Breast epithelium (tissue), 4 donors: ENCODE results near the gene SERINC2. TPM values are rescaled to one million over a fixed set of nuclear protein-coding genes. Genes with fewer than 3 reads are reported as not detected.

ENCODE experiments used
- DNase-seq, 2 donors: peaks; one replicate each; pipeline ENCODE4 v3.0.0-alpha.2; 2019; ENCODE audit warnings: low spot score in 2 of 2
- H3K27ac ChIP-seq, 2 donors: fragments of 200-600 bp; sonication (generic) in 1 of 2; one replicate each; pipeline ENCODE4 v1.5.1; 2016 to 2019; ENCODE audit warnings: mild to moderate bottlenecking in 1 of 2
- H3K27me3 ChIP-seq, 2 donors: fragments of 200-600 bp; sonication (generic) in 1 of 2; one replicate each; pipeline versions ENCODE4 v1.5.1 to v1.6.0; 2017 to 2019; ENCODE audit warnings: control low read depth in 1 of 2, mild to moderate bottlenecking in 1 of 2
- H3K36me3 ChIP-seq: fragments of 200-600 bp; one replicate; pipeline ENCODE4 v1.5.1; 2019
- H3K4me1 ChIP-seq, 2 donors: fragments of 200-600 bp; sonication (generic); one replicate each; pipeline ENCODE4 v1.5.1; 2016 to 2019; ENCODE audit warnings: control low read depth in 1 of 2
- H3K4me3 ChIP-seq, 3 donors: fragments of 200-600 bp; sonication (generic); 1 replicate in 2 of 3; 2 replicates in 1 of 3; pipeline ENCODE4 v1.5.1; 2016 to 2019; ENCODE audit warnings: mild to moderate bottlenecking in 3 of 3, moderate library complexity in 2 of 3
- H3K9me3 ChIP-seq, 2 donors: fragments of 200-600 bp; sonication (generic) in 1 of 2; one replicate each; pipeline ENCODE4 v1.5.1; 2016 to 2019; ENCODE audit warnings: control low read depth in 1 of 2
- CTCF ChIP-seq, 3 donors: fragments of 450-650 bp; IDR thresholded peaks; one replicate each; pipeline ENCODE4 v1.5.1; 2016 to 2017; ENCODE audit warnings: antibody characterized with exemption in 3 of 3, mild to moderate bottlenecking in 3 of 3, moderate library complexity in 3 of 3
- POLR2A ChIP-seq: fragments of 450-650 bp; IDR thresholded peaks from one replicate; pipeline ENCODE4 v1.6.1; 2016; ENCODE audit warnings: antibody characterized with exemption, mild to moderate bottlenecking, moderate library complexity
- POLR2AphosphoS5 ChIP-seq, 3 donors: sonication (generic); formaldehyde crosslinking; IDR thresholded peaks; one replicate each; pipeline ENCODE4 v1.6.1; 2017; ENCODE audit warnings: antibody characterized with exemption in 3 of 3
- intact Hi-C: fragments of 100-400 bp; cut with DNase I; formaldehyde crosslinking; loops from one replicate; pipeline ENCODE4 v1.15.1; 2023; ENCODE audit warnings: low total_unique reads
- total RNA-seq, 3 donors: library from RNA; depleted of rRNA; stranded (reverse); fragments of >200 nt; gene quantifications; one replicate each; pipeline ENCODE4 v1.1.0, GENCODE V29; 2016

The SERINC2 gene
- total RNA-seq, 3 donors from 2014 or later: 10.4 to 50.6 (median 30.5) TPM

GRCh38 chr1:31421371-31422040 is 8.5 kb downstream of the SERINC2 start:
- Histone ChIP-seq H3K27ac (peak overlapping the region in 1 of 2 donors; percentile 82), H3K27me3 (no peaks in the 10 kb centered on the region), H3K4me3 (no peak overlapping the region), H3K9me3 (no peaks in the 10 kb centered on the region), H3K36me3 (no peaks in the 10 kb centered on the region), H3K4me1 (peaks cover 0 to 3% of the 10 kb centered on the region in 2 donors)
- DNase-seq: no peak
- intact Hi-C loops: no loop called here
- TF ChIP-seq CTCF (IDR thresholded peaks at IDR 0.05) (no peak), POLR2A (no peak), POLR2AphosphoS5 (IDR thresholded peaks at IDR 0.05) (no peak)

GRCh38 chr1:31422505-31423319 is 9.7 kb downstream of the SERINC2 start:
- intact Hi-C loops: no loop called here
- H3K27me3 ChIP-seq: no peaks in the 10 kb centered on the region
- H3K36me3 ChIP-seq: no peaks in the 10 kb centered on the region
- peak overlapping the region; percentile 61 to 82 for H3K27ac ChIP-seq
- TF ChIP-seq POLR2A: no peak
- no peak for TF ChIP-seq POLR2AphosphoS5 (IDR thresholded peaks at IDR 0.05)
- TF ChIP-seq CTCF (IDR thresholded peaks at IDR 0.05): peak; percentile 93 to 96 (median 93)
- H3K4me3 ChIP-seq: no peak overlapping the region
- no peaks in the 10 kb centered on the region for H3K9me3 ChIP-seq
- no peaks in the 10 kb centered on the region for H3K4me1 ChIP-seq
- peak; percentile 67 to 73 for DNase-seq

- Histone ChIP-seq H3K4me1 (no peaks in the 10 kb centered on the region), H3K9me3 (no peaks in the 10 kb centered on the region), H3K27me3 (no peaks in the 10 kb centered on the region), H3K36me3 (no peaks in the 10 kb centered on the region), H3K4me3 (no peak overlapping the region), H3K27ac (no peak overlapping the region)
- intact Hi-C loops: no loop called here
- no peak for DNase-seq
- no peak for TF ChIP-seq POLR2A
- no peak for TF ChIP-seq CTCF (IDR thresholded peaks at IDR 0.05)
- TF ChIP-seq POLR2AphosphoS5 (IDR thresholded peaks at IDR 0.05): no peak
These were observed 10.5 kb downstream of the SERINC2 start for GRCh38 chr1:31423418-31423947.

GRCh38 chr1:31424568-31424967 is 11.6 kb downstream of the SERINC2 start:
- no peaks in the 10 kb centered on the region for H3K27me3 ChIP-seq
- intact Hi-C loops: no loop called here
- H3K9me3 ChIP-seq: no peaks in the 10 kb centered on the region
- H3K36me3 ChIP-seq: no peaks in the 10 kb centered on the region
- no peak for DNase-seq
- no peaks in the 10 kb centered on the region for H3K4me1 ChIP-seq
- H3K4me3 ChIP-seq: no peak overlapping the region
- H3K27ac ChIP-seq: no peak overlapping the region
- TF ChIP-seq POLR2AphosphoS5 (IDR thresholded peaks at IDR 0.05): no peak
- no peak for TF ChIP-seq CTCF (IDR thresholded peaks at IDR 0.05)
- no peak for TF ChIP-seq POLR2A
